HCT116 (cell line): ENCODE measurements around the gene VIPR2. TPM values are rescaled to one million over a fixed set of nuclear protein-coding genes. Genes with fewer than 3 reads are reported as not detected.

Source experiments
- ATAC-seq: fragments of 200-7000 bp; cut with Tn5 transposase; 2 replicates; pipeline ENCODE4 v1.9.1; 2020; ENCODE audit warnings: mild to moderate bottlenecking, moderate library complexity
- BruUV-seq: library from RNA; stranded (reverse); fragments of 400-500 nt; replicated peaks from 2 replicates; lab custom pipeline; 2021; lab: Mats Ljungman, UMichigan
- CTCF ChIA-PET: fragments of 300-600 bp; sonication (Branson Sonifier 250); formaldehyde crosslinking; loops from one replicate; lab custom pipeline; 2021; ENCODE audit warnings: antibody characterized with exemption; lab: Charles Lee
- POLR2A ChIA-PET: fragments of 300-600, 350-600 bp; sonication (Branson Sonifier 250); formaldehyde crosslinking; loops from one replicate; lab custom pipeline; 2021; ENCODE audit warnings: antibody characterized with exemption; lab: Charles Lee
- RAD21 ChIA-PET, 2 experiments: fragments of 300-600 bp; sonication (Branson Sonifier 250); formaldehyde crosslinking; loops; one replicate each; lab custom pipeline; 2023; ENCODE audit warnings: low total read pairs in 2 of 2; ENCODE audit not compliant: uncharacterized antibody in 2 of 2, unreplicated experiment in 2 of 2, low non-redundant PET in 1 of 2; lab: Charles Lee
- DNase-seq: peaks from one replicate; pipeline ENCODE4 v3.0.0-alpha.2; 2010; ENCODE audit warnings: low read depth, low spot score
- H2AFZ ChIP-seq: fragments of 200-600 bp; shearing (Covaris generic), sonication (generic); 2 replicates; pipeline ENCODE4 v1.6.1; 2017; ENCODE audit warnings: low read depth, mixed run types, mixed read lengths, antibody characterized with exemption, low read length; ENCODE audit not compliant: poor library complexity, severe bottlenecking
- H3K27ac ChIP-seq: 2 replicates; pipeline ENCODE4 v1.5.1; 2012; ENCODE audit warnings: low read depth, low read length
- H3K27me3 ChIP-seq: fragments of 200-600 bp; sonication (generic); 2 replicates; pipeline ENCODE4 v1.6.1; 2016; ENCODE audit warnings: mixed run types, low read length, mixed read lengths; ENCODE audit not compliant: insufficient read depth
- H3K36me3 ChIP-seq, 2 experiments: fragments of 200-500 bp in 1 of 2; fragments of 200-600 bp in 1 of 2; sonication (Bioruptor generic) in 1 of 2; sonication (generic) in 1 of 2; 2 replicates each; pipeline versions ENCODE4 v1.5.1 to v1.6.1; 2014 to 2016; ENCODE audit warnings: low read length in 2 of 2, inconsistent platforms in 1 of 2, mixed read lengths in 1 of 2, mixed run types in 1 of 2; ENCODE audit not compliant: insufficient read depth in 2 of 2, control insufficient read depth in 1 of 2
- H3K4me1 ChIP-seq, 2 experiments: fragments of 200-600 bp in 1 of 2; sonication (generic) in 1 of 2; 2 replicates each; pipeline versions ENCODE4 v1.5.1 to v1.6.1; 2012 to 2017; ENCODE audit warnings: low read length in 2 of 2, inconsistent platforms in 1 of 2, mild to moderate bottlenecking in 1 of 2, mixed read lengths in 1 of 2, mixed run types in 1 of 2, moderate library complexity in 1 of 2; ENCODE audit not compliant: insufficient read depth in 2 of 2, control insufficient read depth in 1 of 2
- H3K4me2 ChIP-seq: fragments of 200-600 bp; sonication (generic); 2 replicates; pipeline ENCODE4 v1.6.1; 2017; ENCODE audit warnings: mixed run types, low read length, mixed read lengths
- H3K4me3 ChIP-seq, 2 experiments: fragments of 200-600 bp in 1 of 2; sonication (generic) in 1 of 2; replicated peaks in 1 of 2; 2 replicates each; pipeline ENCODE4 v1.5.1; 2011 to 2016; ENCODE audit warnings: low read length in 2 of 2, control low read depth in 1 of 2, low read depth in 1 of 2, mild to moderate bottlenecking in 1 of 2, mixed read lengths in 1 of 2, mixed run types in 1 of 2
- H3K79me2 ChIP-seq: fragments of 200-600 bp; sonication (generic); 2 replicates; pipeline ENCODE4 v1.6.1; 2017; ENCODE audit warnings: mild to moderate bottlenecking, mixed run types, low read length, moderate library complexity, mixed read lengths; ENCODE audit not compliant: insufficient read depth
- H3K9ac ChIP-seq: fragments of 200-600 bp; sonication (generic); 2 replicates; pipeline ENCODE4 v1.6.1; 2016; ENCODE audit warnings: low read length, mixed read lengths
- H3K9me2 ChIP-seq: fragments of 200-600 bp; sonication (generic), shearing (Covaris generic); 2 replicates; pipeline ENCODE4 v1.6.1; 2017; ENCODE audit warnings: mixed run types, mild to moderate bottlenecking, moderate library complexity; ENCODE audit not compliant: insufficient read depth
- H3K9me3 ChIP-seq, 2 experiments: fragments of 200-500 bp in 1 of 2; fragments of 200-600 bp in 1 of 2; sonication (Bioruptor generic) in 1 of 2; sonication (generic) in 1 of 2; 2 replicates each; pipeline ENCODE4 v1.6.1; 2014 to 2017; ENCODE audit warnings: low read length in 2 of 2, mixed read lengths in 2 of 2, inconsistent platforms in 1 of 2, low read depth in 1 of 2, mild to moderate bottlenecking in 1 of 2, mixed run types in 1 of 2, moderate library complexity in 1 of 2; ENCODE audit not compliant: control insufficient read depth in 1 of 2, insufficient read depth in 1 of 2
- H4K20me1 ChIP-seq: fragments of 200-600 bp; sonication (generic), shearing (Covaris generic); 2 replicates; pipeline ENCODE4 v1.6.1; 2017; ENCODE audit warnings: mixed run types, mild to moderate bottlenecking, moderate library complexity; ENCODE audit not compliant: insufficient read depth
- POLR2A ChIP-seq: IDR thresholded peaks from 2 replicates; pipeline ENCODE4 v1.7.0; 2011; ENCODE audit warnings: borderline replicate concordance; ENCODE audit not compliant: insufficient read depth, insufficient read length; ENCODE audit errors: extremely low read depth
- SIN3A ChIP-seq: IDR thresholded peaks from 2 replicates; pipeline ENCODE4 v1.6.1; 2012; ENCODE audit warnings: low read depth
- SRF ChIP-seq: IDR thresholded peaks from 2 replicates; pipeline ENCODE4 v1.6.1; 2012; ENCODE audit warnings: low read depth
- TCF7L2 ChIP-seq: IDR thresholded peaks from 2 replicates; pipeline ENCODE4 v1.7.0; 2011; ENCODE audit warnings: borderline replicate concordance, inconsistent platforms; ENCODE audit not compliant: insufficient read depth, insufficient read length; ENCODE audit errors: extremely low read depth
- YY1 ChIP-seq: IDR thresholded peaks from 2 replicates; pipeline ENCODE4 v1.6.1; 2011; ENCODE audit warnings: low read length, low read depth, moderate library complexity, mild to moderate bottlenecking; ENCODE audit not compliant: insufficient replicate concordance; ENCODE audit errors: extremely low read depth
- ZNF274 ChIP-seq: fragments of 200-500 bp; sonication (Bioruptor generic); IDR thresholded peaks from 2 replicates; pipeline ENCODE4 v1.6.1; 2014; ENCODE audit warnings: mild to moderate bottlenecking, low read depth, low read length, inconsistent platforms
- intact Hi-C: fragments of 100-400 bp; cut with micrococcal nuclease; formaldehyde crosslinking; loops from 2 replicates; pipeline ENCODE4 v1.10.0; 2022
- total RNA-seq: library from RNA; stranded (reverse); gene quantifications from one replicate; pipeline ENCODE4 v1.2.1, GENCODE V29; 2021; ENCODE audit not compliant: unreplicated experiment
- TF ChIP-seq, protein P1 (sequence below): IDR thresholded peaks from 2 replicates; pipeline ENCODE4 v1.6.1; 2012
- TF ChIP-seq, protein P2 (sequence below): IDR thresholded peaks from 2 replicates; pipeline ENCODE4 v1.6.1; 2012
- TF ChIP-seq, protein P3 (sequence below): IDR thresholded peaks from 2 replicates; pipeline ENCODE4 v1.6.1; 2011; ENCODE audit warnings: mild to moderate bottlenecking, low read length, moderate library complexity; ENCODE audit not compliant: insufficient replicate concordance; ENCODE audit errors: extremely low read depth

Gene VIPR2
- total RNA-seq, 1 experiment from 2014 or later = 0.10 TPM

DNA sequence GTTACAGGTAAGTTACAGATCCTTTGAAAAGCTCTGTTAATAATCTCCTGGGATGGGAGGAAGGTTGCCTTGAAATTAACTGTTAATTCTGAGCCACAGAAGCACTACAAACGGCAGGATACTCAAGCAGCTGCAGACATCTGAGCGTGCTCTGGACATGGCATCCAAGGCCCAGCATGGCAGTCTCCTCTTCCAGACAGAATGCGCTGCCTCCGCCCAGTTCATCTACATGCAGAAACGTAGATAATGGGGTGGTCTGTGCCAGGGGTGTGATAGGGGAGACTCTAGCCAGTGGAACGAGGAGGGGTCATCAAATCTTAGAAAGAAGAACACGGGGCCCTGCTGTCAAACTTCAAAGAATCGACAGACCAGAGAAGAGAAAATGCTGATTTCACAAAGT, 13.8 kb downstream of the VIPR2 start:
- ChIA-PET CTCF (no interaction called here), RAD21 (no interaction called here)
- no peaks in the 10 kb centered on the region for H3K36me3 ChIP-seq
- no TSS peak for BruUV-seq
- H3K4me3 ChIP-seq = no peak overlapping the region
- H3K9me2 ChIP-seq = no peaks in the 10 kb centered on the region
- H4K20me1 ChIP-seq = no peaks in the 10 kb centered on the region
- no peak overlapping the region for H3K27ac ChIP-seq
- no peaks in the 10 kb centered on the region for H3K79me2 ChIP-seq
- TF ChIP-seq, protein P1, sequence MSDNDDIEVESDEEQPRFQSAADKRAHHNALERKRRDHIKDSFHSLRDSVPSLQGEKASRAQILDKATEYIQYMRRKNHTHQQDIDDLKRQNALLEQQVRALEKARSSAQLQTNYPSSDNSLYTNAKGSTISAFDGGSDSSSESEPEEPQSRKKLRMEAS = no peak
- TF ChIP-seq, protein P2, sequence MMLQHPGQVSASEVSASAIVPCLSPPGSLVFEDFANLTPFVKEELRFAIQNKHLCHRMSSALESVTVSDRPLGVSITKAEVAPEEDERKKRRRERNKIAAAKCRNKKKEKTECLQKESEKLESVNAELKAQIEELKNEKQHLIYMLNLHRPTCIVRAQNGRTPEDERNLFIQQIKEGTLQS = no peak
- TF ChIP-seq ZNF274 = no peak
- no peak for TF ChIP-seq TCF7L2
- TF ChIP-seq POLR2A = no peak
- TF ChIP-seq, protein P3, sequence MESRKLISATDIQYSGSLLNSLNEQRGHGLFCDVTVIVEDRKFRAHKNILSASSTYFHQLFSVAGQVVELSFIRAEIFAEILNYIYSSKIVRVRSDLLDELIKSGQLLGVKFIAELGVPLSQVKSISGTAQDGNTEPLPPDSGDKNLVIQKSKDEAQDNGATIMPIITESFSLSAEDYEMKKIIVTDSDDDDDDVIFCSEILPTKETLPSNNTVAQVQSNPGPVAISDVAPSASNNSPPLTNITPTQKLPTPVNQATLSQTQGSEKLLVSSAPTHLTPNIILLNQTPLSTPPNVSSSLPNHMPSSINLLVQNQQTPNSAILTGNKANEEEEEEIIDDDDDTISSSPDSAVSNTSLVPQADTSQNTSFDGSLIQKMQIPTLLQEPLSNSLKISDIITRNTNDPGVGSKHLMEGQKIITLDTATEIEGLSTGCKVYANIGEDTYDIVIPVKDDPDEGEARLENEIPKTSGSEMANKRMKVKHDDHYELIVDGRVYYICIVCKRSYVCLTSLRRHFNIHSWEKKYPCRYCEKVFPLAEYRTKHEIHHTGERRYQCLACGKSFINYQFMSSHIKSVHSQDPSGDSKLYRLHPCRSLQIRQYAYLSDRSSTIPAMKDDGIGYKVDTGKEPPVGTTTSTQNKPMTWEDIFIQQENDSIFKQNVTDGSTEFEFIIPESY = no peak
- no peak for TF ChIP-seq SRF
- TF ChIP-seq YY1 = no peak
- no peak for TF ChIP-seq SIN3A
- TF ChIP-seq, all 23 proteins: peak for 0
- Histone ChIP-seq H3K9me3 (no peaks in the 10 kb centered on the region), H3K9ac (no peak overlapping the region), H3K4me1 (no peaks in the 10 kb centered on the region), H3K4me2 (no peak overlapping the region), H3K27me3 (peaks cover 14% of the 10 kb centered on the region; the same call in 1 of the 2 replicates), H2AFZ (no peak overlapping the region)
- POLR2A ChIA-PET = no interaction called here
- intact Hi-C loops = no loop called here
- DNase-seq (no peak), ATAC-seq (no peak)
